Hepatic stellate cell (primary cell): ENCODE measurements around the gene NUBP1.
"Not testable (repeated sequence)": the region's sequence is repeated elsewhere in the genome, so short reads cannot be mapped to it uniquely, and the experiment has no call there.

Source experiments
- DNase-seq: peaks from one replicate; pipeline ENCODE4 v3.0.0; 2011; ENCODE audit warnings: low spot score

NUBP1 gene

GRCh38 chr16:10743610-10744369, at the start of gene NUBP1:
NUBP1 (plus strand) TSS chr16:10743842; CDS start chr16:10743864, 22 bp downstream.
- DNase-seq, result peak; percentile 96

GRCh38 chr16:10693889-10694288, 49.8 kb upstream of the NUBP1 start:
- DNase-seq, result no peak

- no peak for DNase-seq
These were observed 49.3 kb upstream of the NUBP1 start for GRCh38 chr16:10694306-10694705.

- DNase-seq, result no peak
These were observed 48.8 kb upstream of the NUBP1 start, which contains the start of gene TEKT5 for GRCh38 chr16:10694830-10695229. TEKT5 (minus strand) TSS chr16:10694930; CDS start chr16:10694873, 57 bp downstream.

- no peak for DNase-seq
These were observed 43.9 kb upstream of the NUBP1 start for GRCh38 chr16:10699756-10700155.

- no peak for DNase-seq
These were observed 34.7 kb upstream of the NUBP1 start for GRCh38 chr16:10708969-10709368.

GRCh38 chr16:10728003-10728887, 15.4 kb upstream of the NUBP1 start:
- DNase-seq, result no peak

- no peak for DNase-seq
These were observed 14.3 kb upstream of the NUBP1 start for GRCh38 chr16:10729104-10730048.

- DNase-seq, result no peak
These were observed 11.9 kb upstream of the NUBP1 start for GRCh38 chr16:10731790-10732189.

GRCh38 chr16:10737068-10737625, 6.5 kb upstream of the NUBP1 start:
- peak; percentile 62 for DNase-seq

- DNase-seq, result peak; percentile 50
These were observed 5.2 kb upstream of the NUBP1 start for GRCh38 chr16:10738231-10739077.

- DNase-seq, result no peak
These were observed 3.4 kb upstream of the NUBP1 start for GRCh38 chr16:10740000-10740844.

- no peak for DNase-seq
These were observed 2.8 kb upstream of the NUBP1 start for GRCh38 chr16:10740845-10741208.

GRCh38 chr16:10741249-10741648, 2.4 kb upstream of the NUBP1 start:
- not testable (repeated sequence) for DNase-seq

GRCh38 chr16:10741844-10742243, 1.8 kb upstream of the NUBP1 start:
- DNase-seq, result no peak

GRCh38 chr16:10743227-10743609, 424 bp upstream of the NUBP1 start:
- no peak for DNase-seq

- DNase-seq, result peak; percentile 56
These were observed 858 bp downstream of the NUBP1 start for GRCh38 chr16:10744370-10745030.

GRCh38 chr16:10745841-10746240, 2.2 kb downstream of the NUBP1 start:
- DNase-seq, result no peak

GRCh38 chr16:10750793-10751192, 7.2 kb downstream of the NUBP1 start:
- DNase-seq, result no peak
